Activated naive CD8-positive, alpha-beta T cell (primary cell): Measurements from ENCODE around the gene NUDCD3.
A peak's percentile ranks its signal among the peaks of the same experiment; 100 is the strongest.

Experiments used
- H3K27ac Mint-ChIP-seq: one replicate; pipeline ENCODE4 v1.8.0; 2021; ENCODE audit warnings: mixed read lengths
- H3K27me3 Mint-ChIP-seq: one replicate; pipeline ENCODE4 v1.8.0; 2021; ENCODE audit warnings: mixed read lengths
- H3K36me3 Mint-ChIP-seq: one replicate; pipeline ENCODE4 v1.8.0; 2021; ENCODE audit warnings: mixed read lengths
- H3K4me1 Mint-ChIP-seq: one replicate; pipeline ENCODE4 v1.8.0; 2021; ENCODE audit warnings: low read depth, mixed read lengths
- H3K4me3 Mint-ChIP-seq: one replicate; pipeline ENCODE4 v1.8.0; 2021; ENCODE audit warnings: mild to moderate bottlenecking, mixed read lengths
- H3K9me3 Mint-ChIP-seq: one replicate; pipeline ENCODE4 v1.8.0; 2021; ENCODE audit warnings: low read depth, mixed read lengths

NUDCD3 gene

GRCh38 chr7:44476313-44476712, 14.1 kb downstream of the NUDCD3 start:
- Mint-ChIP-seq H3K27ac (no peak overlapping the region), H3K27me3 (no peaks in the 10 kb centered on the region), H3K4me1 (peaks cover 54% of the 10 kb centered on the region), H3K4me3 (no peak overlapping the region), H3K9me3 (no peaks in the 10 kb centered on the region), H3K36me3 (peaks cover 10% of the 10 kb centered on the region)

DNA sequence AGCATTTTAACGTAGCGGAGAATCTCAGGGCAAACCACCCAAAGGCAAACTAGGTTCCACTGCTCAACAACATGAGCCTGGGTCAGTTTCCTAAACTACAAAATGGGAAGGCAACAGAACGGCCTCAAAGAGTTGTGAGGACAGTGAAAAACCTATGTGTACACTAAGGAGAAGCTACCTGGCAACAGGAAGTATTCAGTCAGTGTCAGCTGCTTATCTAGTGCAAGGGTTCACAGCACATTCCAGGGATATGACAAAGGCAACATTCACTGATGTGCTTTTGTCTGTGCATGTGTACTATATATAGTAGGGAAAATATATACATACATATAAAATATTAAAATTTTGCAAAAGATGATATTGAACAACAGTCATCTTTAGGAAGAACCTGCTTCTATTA, 17.2 kb downstream of the NUDCD3 start:
- H3K36me3 Mint-ChIP-seq = peaks cover 8% of the 10 kb centered on the region
- H3K27me3 Mint-ChIP-seq = no peaks in the 10 kb centered on the region
- peaks cover 63% of the 10 kb centered on the region for H3K4me1 Mint-ChIP-seq
- H3K9me3 Mint-ChIP-seq = no peaks in the 10 kb centered on the region
- no peak overlapping the region for H3K27ac Mint-ChIP-seq
- no peak overlapping the region for H3K4me3 Mint-ChIP-seq

DNA sequence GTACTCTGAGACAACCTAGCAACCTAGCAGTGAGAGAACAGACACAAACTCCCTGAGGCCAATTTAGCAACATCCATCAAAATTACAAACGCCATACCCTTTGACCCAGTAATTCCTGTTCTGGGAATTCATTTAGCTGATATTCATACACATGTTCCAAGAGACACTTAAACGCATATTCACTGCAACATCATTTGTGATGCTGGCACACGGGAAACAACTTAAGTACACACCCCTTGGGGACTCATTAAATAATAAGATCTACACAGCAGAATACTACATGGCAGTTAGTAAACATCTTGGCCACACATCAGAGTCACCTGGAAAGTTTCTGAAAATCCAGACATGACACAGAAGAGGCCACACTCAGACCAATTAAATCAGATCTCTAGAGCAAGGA, 17.6 kb downstream of the NUDCD3 start:
- Mint-ChIP-seq H3K4me1 (peaks cover 63% of the 10 kb centered on the region), H3K9me3 (no peaks in the 10 kb centered on the region), H3K27ac (peak overlapping the region; percentile 19), H3K27me3 (no peaks in the 10 kb centered on the region), H3K4me3 (no peak overlapping the region), H3K36me3 (peaks cover 8% of the 10 kb centered on the region)

- H3K4me3 Mint-ChIP-seq = no peak overlapping the region
- no peaks in the 10 kb centered on the region for H3K27me3 Mint-ChIP-seq
- no peak overlapping the region for H3K27ac Mint-ChIP-seq
- peaks cover 12% of the 10 kb centered on the region for H3K36me3 Mint-ChIP-seq
- peaks cover 62% of the 10 kb centered on the region for H3K4me1 Mint-ChIP-seq
- H3K9me3 Mint-ChIP-seq = no peaks in the 10 kb centered on the region
These were observed 18.6 kb downstream of the NUDCD3 start for GRCh38 chr7:44471850-44472249.

GRCh38 chr7:44471436-44471835, 19.0 kb downstream of the NUDCD3 start:
- Mint-ChIP-seq H3K9me3 (no peaks in the 10 kb centered on the region), H3K36me3 (peaks cover 12% of the 10 kb centered on the region), H3K4me3 (no peak overlapping the region), H3K27me3 (no peaks in the 10 kb centered on the region), H3K4me1 (peaks cover 62% of the 10 kb centered on the region), H3K27ac (peak overlapping the region; percentile 42)

- no peak overlapping the region for H3K4me3 Mint-ChIP-seq
- peak overlapping the region; percentile 22 for H3K27ac Mint-ChIP-seq
- peaks cover 12% of the 10 kb centered on the region for H3K36me3 Mint-ChIP-seq
- peaks cover 68% of the 10 kb centered on the region for H3K4me1 Mint-ChIP-seq
- no peaks in the 10 kb centered on the region for H3K27me3 Mint-ChIP-seq
- H3K9me3 Mint-ChIP-seq = no peaks in the 10 kb centered on the region
These were observed 19.7 kb downstream of the NUDCD3 start for GRCh38 chr7:44470628-44471245.

DNA sequence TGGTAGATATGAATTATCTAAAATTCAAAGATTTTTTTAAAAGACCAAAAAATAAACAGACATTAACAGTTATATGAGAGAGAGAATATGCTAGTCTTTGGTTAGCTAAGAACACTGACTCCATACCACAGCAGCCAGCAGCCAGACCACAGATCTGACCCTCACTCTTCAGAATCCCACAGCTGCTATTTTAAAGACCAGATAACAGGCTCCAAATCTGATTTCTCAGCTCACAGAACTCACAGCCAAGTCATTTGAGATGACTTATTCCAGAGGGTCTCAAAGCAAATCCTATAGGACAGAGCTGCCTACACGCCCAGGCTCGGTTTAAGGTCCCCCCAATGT, 20.4 kb downstream of the NUDCD3 start:
- Mint-ChIP-seq H3K27me3 (no peaks in the 10 kb centered on the region), H3K9me3 (no peaks in the 10 kb centered on the region), H3K36me3 (peaks cover 17% of the 10 kb centered on the region), H3K27ac (no peak overlapping the region), H3K4me3 (no peak overlapping the region), H3K4me1 (peaks cover 72% of the 10 kb centered on the region)

GRCh38 chr7:44469461-44470134, 20.9 kb downstream of the NUDCD3 start:
- Mint-ChIP-seq H3K9me3 (no peaks in the 10 kb centered on the region), H3K4me3 (no peak overlapping the region), H3K27me3 (no peaks in the 10 kb centered on the region), H3K27ac (no peak overlapping the region), H3K4me1 (peaks cover 73% of the 10 kb centered on the region), H3K36me3 (peaks cover 17% of the 10 kb centered on the region)

DNA sequence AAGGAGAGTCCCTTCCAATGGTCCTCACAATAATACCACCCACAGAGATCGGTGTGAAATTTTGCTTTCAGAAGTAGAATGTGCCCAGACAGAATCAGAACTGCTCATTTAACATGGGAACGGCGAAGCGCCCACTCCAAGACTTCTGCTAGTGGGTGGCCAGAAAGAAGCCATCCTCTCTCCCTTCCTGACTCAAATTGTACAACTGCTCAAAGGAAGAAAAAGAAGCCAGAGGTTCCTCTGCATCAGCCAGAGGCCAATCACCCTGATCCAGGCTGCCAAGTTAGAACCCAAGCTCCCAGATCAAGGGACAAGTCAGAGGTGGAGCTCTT, 23.3 kb downstream of the NUDCD3 start:
- Mint-ChIP-seq H3K27ac (peak overlapping the region; percentile 78), H3K27me3 (no peaks in the 10 kb centered on the region), H3K36me3 (peaks cover 9% of the 10 kb centered on the region), H3K4me3 (no peak overlapping the region), H3K4me1 (peaks cover 72% of the 10 kb centered on the region), H3K9me3 (no peaks in the 10 kb centered on the region)

DNA sequence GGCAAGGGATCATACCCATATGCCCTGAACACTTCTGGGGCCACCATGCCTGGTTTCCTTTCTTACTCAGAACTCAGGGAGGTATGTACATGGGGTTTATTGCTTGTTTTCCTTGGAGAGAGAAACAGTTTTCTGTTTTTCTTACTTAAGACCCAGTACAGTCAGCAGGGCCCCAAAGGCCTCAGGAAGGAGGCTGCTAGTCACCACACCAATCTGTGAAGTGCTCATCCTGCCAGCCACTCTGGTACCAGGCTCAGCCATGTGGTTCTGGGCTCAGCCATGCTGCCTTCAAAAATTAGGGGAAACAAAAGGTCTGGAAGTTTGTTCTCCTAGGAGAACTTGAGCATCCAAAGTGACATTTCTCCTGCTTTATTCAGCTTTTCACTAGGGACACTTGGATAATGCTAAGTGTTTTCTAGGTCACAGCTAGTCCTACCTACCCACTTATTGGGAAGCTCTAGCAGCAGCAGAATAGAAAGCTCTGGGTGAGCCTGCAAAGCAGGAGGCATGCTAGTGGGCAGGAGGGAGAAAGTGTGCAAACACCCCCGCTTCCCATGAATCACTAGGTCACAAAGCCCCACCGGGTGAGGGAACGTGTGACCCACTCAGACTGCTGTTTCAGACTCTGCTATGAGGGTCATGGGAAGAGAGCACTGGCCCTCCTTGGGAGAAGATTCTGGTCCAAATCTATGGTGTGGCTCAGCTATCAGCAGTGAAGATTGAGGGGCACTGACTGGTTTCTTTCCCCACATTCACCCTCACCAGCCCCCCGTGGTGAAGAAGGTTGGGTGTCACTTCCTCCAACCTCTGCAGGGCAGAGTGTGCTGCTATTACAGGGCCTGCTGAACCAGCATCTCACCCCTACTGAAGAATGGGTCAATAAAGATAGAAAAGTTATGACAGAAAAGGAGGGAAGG, 23.9 kb downstream of the NUDCD3 start:
- Mint-ChIP-seq H3K4me1 (peaks cover 74% of the 10 kb centered on the region), H3K27me3 (no peaks in the 10 kb centered on the region), H3K9me3 (no peaks in the 10 kb centered on the region), H3K27ac (peak overlapping the region; percentile 78), H3K4me3 (peak overlapping the region; percentile 12), H3K36me3 (peaks cover 10% of the 10 kb centered on the region)

GRCh38 chr7:44465490-44465889, 25.0 kb downstream of the NUDCD3 start:
- H3K4me3 Mint-ChIP-seq = peak overlapping the region; percentile 7
- H3K27ac Mint-ChIP-seq = peak overlapping the region; percentile 46
- H3K36me3 Mint-ChIP-seq = peaks cover 12% of the 10 kb centered on the region

GRCh38 chr7:44463169-44463808, 27.2 kb downstream of the NUDCD3 start:
- Mint-ChIP-seq H3K4me3 (no peak overlapping the region), H3K27me3 (no peaks in the 10 kb centered on the region), H3K36me3 (peaks cover 18% of the 10 kb centered on the region), H3K9me3 (no peaks in the 10 kb centered on the region), H3K4me1 (peaks cover 76% of the 10 kb centered on the region), H3K27ac (no peak overlapping the region)

More at GRCh38 chr7:44465490-44465889, 25.0 kb downstream of the NUDCD3 start:
- H3K9me3 Mint-ChIP-seq = no peaks in the 10 kb centered on the region
- no peaks in the 10 kb centered on the region for H3K27me3 Mint-ChIP-seq
- H3K4me1 Mint-ChIP-seq = peaks cover 80% of the 10 kb centered on the region

GRCh38 chr7:44461387-44461786, 29.1 kb downstream of the NUDCD3 start:
- H3K4me3 Mint-ChIP-seq = peak overlapping the region; percentile 79
- peak overlapping the region; percentile 84 for H3K27ac Mint-ChIP-seq
- H3K9me3 Mint-ChIP-seq = no peaks in the 10 kb centered on the region
- peaks cover 78% of the 10 kb centered on the region for H3K4me1 Mint-ChIP-seq
- H3K27me3 Mint-ChIP-seq = no peaks in the 10 kb centered on the region
- peaks cover 18% of the 10 kb centered on the region for H3K36me3 Mint-ChIP-seq

DNA sequence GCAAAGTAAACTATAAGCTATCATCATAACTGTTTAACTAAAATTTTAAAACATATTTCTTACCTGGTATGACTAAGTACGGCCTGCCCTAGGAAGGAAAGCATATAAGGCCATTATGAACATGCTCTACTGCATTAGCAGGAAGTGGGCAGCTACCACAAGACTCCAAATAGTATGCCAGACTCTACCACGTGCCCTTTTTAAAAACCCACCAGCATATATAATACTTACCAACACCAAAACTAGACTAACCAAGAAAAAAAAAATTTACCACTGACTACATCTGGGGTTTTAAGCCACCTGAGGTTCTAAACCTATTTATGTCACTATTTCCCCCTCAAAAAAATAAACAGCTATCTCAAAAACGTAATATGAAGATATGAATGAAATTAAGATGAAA, 30.1 kb downstream of the NUDCD3 start:
- peak overlapping the region; percentile 84 for H3K27ac Mint-ChIP-seq
- no peaks in the 10 kb centered on the region for H3K9me3 Mint-ChIP-seq
- H3K4me1 Mint-ChIP-seq = peaks cover 76% of the 10 kb centered on the region
- H3K36me3 Mint-ChIP-seq = peaks cover 17% of the 10 kb centered on the region
- H3K27me3 Mint-ChIP-seq = no peaks in the 10 kb centered on the region
- peak overlapping the region; percentile 79 for H3K4me3 Mint-ChIP-seq

DNA sequence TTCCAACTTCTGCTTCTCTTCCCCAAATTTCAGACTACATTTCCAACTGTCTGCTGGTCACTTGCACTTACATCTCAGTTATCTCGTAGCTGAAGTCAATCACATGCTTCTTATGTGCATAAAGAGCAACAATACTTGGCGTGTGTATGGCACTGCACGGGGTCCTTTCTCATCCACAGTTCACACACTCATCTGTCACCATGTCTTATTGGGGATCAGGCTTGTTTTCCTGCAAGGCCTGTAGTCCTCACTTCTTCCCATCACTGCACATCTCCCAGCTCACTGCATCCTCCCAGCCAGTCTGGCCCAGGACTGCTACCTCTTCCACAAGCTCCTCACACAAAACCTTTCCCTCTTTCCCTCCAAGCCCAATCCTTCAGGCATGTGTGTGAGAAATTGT, 35.3 kb downstream of the NUDCD3 start:
- Mint-ChIP-seq H3K27me3 (no peaks in the 10 kb centered on the region), H3K9me3 (no peaks in the 10 kb centered on the region), H3K27ac (no peak overlapping the region), H3K36me3 (peaks cover 27% of the 10 kb centered on the region), H3K4me3 (no peak overlapping the region), H3K4me1 (peaks cover 62% of the 10 kb centered on the region)
